Esophagus squamous epithelium (tissue), 4 donors: ENCODE data around the gene S100B.

Source experiments
- CTCF ChIP-seq, 6 experiments: fragments of 450-650 bp in 4 of 6; fragments of 200-600 bp in 2 of 6; sonication (generic) in 2 of 6; IDR thresholded peaks; one replicate each; pipeline ENCODE4 v1.5.1; 2016 to 2019; ENCODE audit warnings: antibody characterized with exemption in 6 of 6, mild to moderate bottlenecking in 4 of 6, moderate library complexity in 4 of 6
- POLR2A ChIP-seq, 4 donors: fragments of 450-650 bp; IDR thresholded peaks; one replicate each; pipeline ENCODE4 v1.6.1; 2017; ENCODE audit warnings: antibody characterized with exemption in 4 of 4, mild to moderate bottlenecking in 4 of 4, moderate library complexity in 3 of 4

DNA sequence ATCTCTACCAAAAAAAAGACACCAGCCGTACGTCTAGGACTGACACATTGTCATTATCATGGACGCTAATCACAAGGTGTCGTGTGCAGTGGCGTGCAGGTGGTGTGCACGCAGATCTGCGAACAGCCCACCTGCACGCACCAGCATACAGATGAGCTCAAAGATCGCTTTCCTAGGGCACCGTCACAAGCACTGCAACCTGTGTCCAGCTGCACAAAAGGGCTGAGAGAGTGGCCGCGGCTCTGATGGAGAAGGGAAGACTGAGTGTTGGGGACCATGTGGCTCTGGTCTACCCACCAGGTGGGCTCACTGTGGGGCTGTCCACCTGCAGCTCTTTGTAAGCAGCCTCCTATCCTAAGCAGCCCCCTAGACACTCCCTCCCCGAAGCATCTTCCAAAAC lies 50.9 kb downstream of the S100B start:
- TF ChIP-seq CTCF (IDR thresholded peaks at IDR 0.05) (no peak), POLR2A (IDR thresholded peaks at IDR 0.05) (no peak)
